MM.1S (cell line): ENCODE results near the gene NCOA1.

Experiments used
- CTCF ChIP-seq: fragments of 300-600 bp; sonication (generic); IDR thresholded peaks from 2 replicates; pipeline ENCODE4 v1.5.1; 2016; ENCODE audit warnings: antibody characterized with exemption, low read length, mixed read lengths
- EZH2 ChIP-seq: fragments of 300-600 bp; sonication (generic); optimal IDR thresholded peaks from 2 replicates; pipeline ENCODE3; 2017; ENCODE audit warnings: low read depth, mild to moderate bottlenecking, antibody characterized with exemption, low read length, mixed read lengths
- EZH2phosphoT487 ChIP-seq: fragments of 300-600 bp; sonication (generic); IDR thresholded peaks from 2 replicates; pipeline ENCODE4 v1.6.1; 2018; ENCODE audit warnings: antibody characterized with exemption, low read length

GRCh38 chr2:24814516-24814915 lies 323.5 kb downstream of the NCOA1 start:
- no peak for TF ChIP-seq CTCF
- no peak for TF ChIP-seq EZH2
- no peak for TF ChIP-seq EZH2phosphoT487
